Breast epithelium (tissue), 4 donors: ENCODE data around the gene FASTKD1. TPM values are rescaled to one million over a fixed set of nuclear protein-coding genes. Genes with fewer than 3 reads are reported as not detected.

Experiments
- DNase-seq, 2 donors: peaks; one replicate each; pipeline ENCODE4 v3.0.0-alpha.2; 2019; ENCODE audit warnings: low spot score in 2 of 2
- H3K27ac ChIP-seq, 2 donors: fragments of 200-600 bp; sonication (generic) in 1 of 2; one replicate each; pipeline ENCODE4 v1.5.1; 2016 to 2019; ENCODE audit warnings: mild to moderate bottlenecking in 1 of 2
- H3K27me3 ChIP-seq, 2 donors: fragments of 200-600 bp; sonication (generic) in 1 of 2; one replicate each; pipeline versions ENCODE4 v1.5.1 to v1.6.0; 2017 to 2019; ENCODE audit warnings: control low read depth in 1 of 2, mild to moderate bottlenecking in 1 of 2
- H3K36me3 ChIP-seq: fragments of 200-600 bp; one replicate; pipeline ENCODE4 v1.5.1; 2019
- H3K4me1 ChIP-seq, 2 donors: fragments of 200-600 bp; sonication (generic); one replicate each; pipeline ENCODE4 v1.5.1; 2016 to 2019; ENCODE audit warnings: control low read depth in 1 of 2
- H3K4me3 ChIP-seq, 3 donors: fragments of 200-600 bp; sonication (generic); 1 replicate in 2 of 3; 2 replicates in 1 of 3; pipeline ENCODE4 v1.5.1; 2016 to 2019; ENCODE audit warnings: mild to moderate bottlenecking in 3 of 3, moderate library complexity in 2 of 3
- H3K9me3 ChIP-seq, 2 donors: fragments of 200-600 bp; sonication (generic) in 1 of 2; one replicate each; pipeline ENCODE4 v1.5.1; 2016 to 2019; ENCODE audit warnings: control low read depth in 1 of 2
- POLR2A ChIP-seq: fragments of 450-650 bp; IDR thresholded peaks from one replicate; pipeline ENCODE4 v1.6.1; 2016; ENCODE audit warnings: antibody characterized with exemption, mild to moderate bottlenecking, moderate library complexity
- POLR2AphosphoS5 ChIP-seq, 3 donors: sonication (generic); formaldehyde crosslinking; IDR thresholded peaks; one replicate each; pipeline ENCODE4 v1.6.1; 2017; ENCODE audit warnings: antibody characterized with exemption in 3 of 3
- intact Hi-C: fragments of 100-400 bp; cut with DNase I; formaldehyde crosslinking; loops from one replicate; pipeline ENCODE4 v1.15.1; 2023; ENCODE audit warnings: low total_unique reads
- total RNA-seq, 3 donors: library from RNA; depleted of rRNA; stranded (reverse); fragments of >200 nt; gene quantifications; one replicate each; pipeline ENCODE4 v1.1.0, GENCODE V29; 2016
- TF ChIP-seq, protein P1 (sequence below), 3 donors: fragments of 450-650 bp; IDR thresholded peaks; one replicate each; pipeline ENCODE4 v1.5.1; 2016 to 2017; ENCODE audit warnings: antibody characterized with exemption in 3 of 3, mild to moderate bottlenecking in 3 of 3, moderate library complexity in 3 of 3

FASTKD1 gene
- total RNA-seq, 3 donors from 2014 or later: 6.7 to 22.1 (median 15.4) TPM

GRCh38 chr2:169511818-169512217 lies 61.8 kb downstream of the FASTKD1 start:
- Histone ChIP-seq H3K4me3 (no peak overlapping the region), H3K9me3 (no peaks in the 10 kb centered on the region), H3K27me3 (no peaks in the 10 kb centered on the region), H3K4me1 (no peaks in the 10 kb centered on the region), H3K27ac (no peak overlapping the region), H3K36me3 (no peaks in the 10 kb centered on the region)
- no peak for DNase-seq
- intact Hi-C loops: no loop called here
- no peak for TF ChIP-seq POLR2A
- TF ChIP-seq POLR2AphosphoS5 (IDR thresholded peaks at IDR 0.05): no peak
- TF ChIP-seq, protein P1, sequence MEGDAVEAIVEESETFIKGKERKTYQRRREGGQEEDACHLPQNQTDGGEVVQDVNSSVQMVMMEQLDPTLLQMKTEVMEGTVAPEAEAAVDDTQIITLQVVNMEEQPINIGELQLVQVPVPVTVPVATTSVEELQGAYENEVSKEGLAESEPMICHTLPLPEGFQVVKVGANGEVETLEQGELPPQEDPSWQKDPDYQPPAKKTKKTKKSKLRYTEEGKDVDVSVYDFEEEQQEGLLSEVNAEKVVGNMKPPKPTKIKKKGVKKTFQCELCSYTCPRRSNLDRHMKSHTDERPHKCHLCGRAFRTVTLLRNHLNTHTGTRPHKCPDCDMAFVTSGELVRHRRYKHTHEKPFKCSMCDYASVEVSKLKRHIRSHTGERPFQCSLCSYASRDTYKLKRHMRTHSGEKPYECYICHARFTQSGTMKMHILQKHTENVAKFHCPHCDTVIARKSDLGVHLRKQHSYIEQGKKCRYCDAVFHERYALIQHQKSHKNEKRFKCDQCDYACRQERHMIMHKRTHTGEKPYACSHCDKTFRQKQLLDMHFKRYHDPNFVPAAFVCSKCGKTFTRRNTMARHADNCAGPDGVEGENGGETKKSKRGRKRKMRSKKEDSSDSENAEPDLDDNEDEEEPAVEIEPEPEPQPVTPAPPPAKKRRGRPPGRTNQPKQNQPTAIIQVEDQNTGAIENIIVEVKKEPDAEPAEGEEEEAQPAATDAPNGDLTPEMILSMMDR (IDR thresholded peaks at IDR 0.05): no peak

DNA sequence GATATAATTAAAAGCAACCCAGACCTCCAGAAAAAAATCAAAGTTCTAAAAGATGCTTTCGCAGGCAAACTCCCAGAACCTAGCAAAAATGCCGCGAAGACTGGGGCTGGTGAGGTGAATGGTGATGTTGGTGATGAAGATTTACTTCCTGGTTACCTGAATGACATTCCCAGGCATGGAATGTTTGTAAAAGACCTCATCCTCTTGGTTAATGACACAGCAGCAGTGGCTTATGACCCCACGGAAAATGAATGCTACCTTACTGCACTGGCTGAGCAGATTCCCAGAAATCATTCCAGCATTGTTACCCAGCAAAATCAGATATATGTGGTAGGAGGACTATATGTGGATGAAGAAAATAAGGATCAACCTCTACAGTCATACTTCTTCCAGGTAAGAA lies 63.2 kb downstream of the FASTKD1 start:
- no peak overlapping the region for H3K4me3 ChIP-seq
- no peak for DNase-seq
- H3K27ac ChIP-seq: no peak overlapping the region
- no peaks in the 10 kb centered on the region for H3K27me3 ChIP-seq
- H3K4me1 ChIP-seq: no peaks in the 10 kb centered on the region
- no peaks in the 10 kb centered on the region for H3K9me3 ChIP-seq
- intact Hi-C loops: no loop called here
- H3K36me3 ChIP-seq: no peaks in the 10 kb centered on the region
- no peak for TF ChIP-seq POLR2AphosphoS5 (IDR thresholded peaks at IDR 0.05)
- TF ChIP-seq POLR2A: no peak
- TF ChIP-seq, protein P1 (IDR thresholded peaks at IDR 0.05): no peak

GRCh38 chr2:169509955-169510354 lies 63.7 kb downstream of the FASTKD1 start:
- no peak for DNase-seq
- Histone ChIP-seq H3K36me3 (no peaks in the 10 kb centered on the region), H3K27me3 (no peaks in the 10 kb centered on the region), H3K9me3 (no peaks in the 10 kb centered on the region), H3K4me3 (no peak overlapping the region), H3K27ac (no peak overlapping the region), H3K4me1 (no peaks in the 10 kb centered on the region)
- intact Hi-C loops: no loop called here
- no peak for TF ChIP-seq POLR2A
- no peak for TF ChIP-seq POLR2AphosphoS5 (IDR thresholded peaks at IDR 0.05)
- TF ChIP-seq, protein P1 (IDR thresholded peaks at IDR 0.05): no peak

GRCh38 chr2:169509298-169509885 lies 64.3 kb downstream of the FASTKD1 start, which contains the start of gene KLHL41:
KLHL41 (plus strand) TSS chr2:169509702; CDS start chr2:169509779, 77 bp downstream.
- no peak for TF ChIP-seq POLR2A
- TF ChIP-seq POLR2AphosphoS5 (IDR thresholded peaks at IDR 0.05): no peak
- TF ChIP-seq, protein P1 (IDR thresholded peaks at IDR 0.05): no peak
- H3K4me3 ChIP-seq: no peak within 1 kb of the TSS
- no peaks in the 10 kb centered on the region for H3K4me1 ChIP-seq
- intact Hi-C loops: no loop called here
- no peaks in the 10 kb centered on the region for H3K9me3 ChIP-seq
- no peak for DNase-seq
- no peak within 1 kb of the TSS for H3K27ac ChIP-seq
- no peaks in the 10 kb centered on the region for H3K27me3 ChIP-seq
- no peaks in the 10 kb centered on the region for H3K36me3 ChIP-seq

- no peaks in the 10 kb centered on the region for H3K4me1 ChIP-seq
- no peaks in the 10 kb centered on the region for H3K27me3 ChIP-seq
- peaks cover 5% of the 10 kb centered on the region for H3K36me3 ChIP-seq
- no peak overlapping the region for H3K4me3 ChIP-seq
- no peak for TF ChIP-seq POLR2AphosphoS5 (IDR thresholded peaks at IDR 0.05)
- TF ChIP-seq, protein P1 (IDR thresholded peaks at IDR 0.05): no peak
- TF ChIP-seq POLR2A: no peak
- intact Hi-C loops: no loop called here
- no peak overlapping the region for H3K27ac ChIP-seq
- no peaks in the 10 kb centered on the region for H3K9me3 ChIP-seq
- DNase-seq: no peak
Observed at GRCh38 chr2:169507698-169508097, 66.0 kb downstream of the FASTKD1 start.
